Measurements from ENCODE around the gene PTPRN2.
"Not testable (repeated sequence)": the region's sequence is repeated elsewhere in the genome, so short reads cannot be mapped to it uniquely, and the experiment has no call there.

Gene PTPRN2

GRCh38 chr7:158303121-158303520 is 284.5 kb downstream of the PTPRN2 start:
- no peak for TF ChIP-seq POLR2A (IDR thresholded peaks at IDR 0.05; ENCODE audit: low read depth, low read length)
- DNase-seq (ENCODE audit: insufficient read length, low spot score) = no peak
- FAIRE-seq = no peak

GRCh38 chr7:158302274-158303070 is 285.2 kb downstream of the PTPRN2 start:
- DNase-seq (ENCODE audit: insufficient read length, low spot score) (no peak), FAIRE-seq (no peak)
- TF ChIP-seq POLR2A (IDR thresholded peaks at IDR 0.05; ENCODE audit: low read depth, low read length) = no peak

DNA sequence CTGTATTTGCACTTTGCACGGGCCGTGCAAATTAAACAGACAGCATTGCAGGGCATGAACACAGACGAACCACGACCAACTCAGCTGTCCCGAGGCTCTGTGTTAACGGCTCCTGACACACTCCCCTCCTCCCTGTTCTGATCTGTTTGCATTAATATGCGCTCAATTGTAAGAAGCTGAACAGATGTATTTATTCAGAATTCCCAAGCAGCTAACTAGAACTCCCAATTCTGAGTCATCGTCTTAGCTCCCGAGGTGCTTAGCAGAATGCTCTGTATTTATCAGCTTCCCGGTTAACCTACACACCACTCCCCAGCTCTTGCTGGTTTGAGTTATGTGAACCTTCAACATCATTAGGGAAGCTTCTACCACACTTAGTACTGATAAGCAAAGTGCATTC is 286.4 kb downstream of the PTPRN2 start:
- FAIRE-seq = no peak
- DNase-seq (ENCODE audit: insufficient read length, low spot score) = no peak
- no peak for TF ChIP-seq POLR2A (IDR thresholded peaks at IDR 0.05; ENCODE audit: low read depth, low read length)

GRCh38 chr7:158300427-158300826 is 287.2 kb downstream of the PTPRN2 start:
- FAIRE-seq (no peak), DNase-seq (ENCODE audit: insufficient read length, low spot score) (no peak)
- no peak for TF ChIP-seq POLR2A (IDR thresholded peaks at IDR 0.05; ENCODE audit: low read depth, low read length)

- DNase-seq (ENCODE audit: insufficient read length, low spot score) = no peak
- FAIRE-seq = no peak
- TF ChIP-seq POLR2A (IDR thresholded peaks at IDR 0.05; ENCODE audit: low read depth, low read length) = no peak
Observed at GRCh38 chr7:158299607-158300006, 288.0 kb downstream of the PTPRN2 start.

- FAIRE-seq = no peak
- TF ChIP-seq POLR2A (IDR thresholded peaks at IDR 0.05; ENCODE audit: low read depth, low read length) = no peak
- no peak for DNase-seq (ENCODE audit: insufficient read length, low spot score)
Observed at GRCh38 chr7:158296798-158297104, 290.9 kb downstream of the PTPRN2 start.

GRCh38 chr7:158295966-158296797 is 291.4 kb downstream of the PTPRN2 start:
- TF ChIP-seq POLR2A (IDR thresholded peaks at IDR 0.05; ENCODE audit: low read depth, low read length) = no peak
- no peak for DNase-seq (ENCODE audit: insufficient read length, low spot score)
- FAIRE-seq = no peak

DNA sequence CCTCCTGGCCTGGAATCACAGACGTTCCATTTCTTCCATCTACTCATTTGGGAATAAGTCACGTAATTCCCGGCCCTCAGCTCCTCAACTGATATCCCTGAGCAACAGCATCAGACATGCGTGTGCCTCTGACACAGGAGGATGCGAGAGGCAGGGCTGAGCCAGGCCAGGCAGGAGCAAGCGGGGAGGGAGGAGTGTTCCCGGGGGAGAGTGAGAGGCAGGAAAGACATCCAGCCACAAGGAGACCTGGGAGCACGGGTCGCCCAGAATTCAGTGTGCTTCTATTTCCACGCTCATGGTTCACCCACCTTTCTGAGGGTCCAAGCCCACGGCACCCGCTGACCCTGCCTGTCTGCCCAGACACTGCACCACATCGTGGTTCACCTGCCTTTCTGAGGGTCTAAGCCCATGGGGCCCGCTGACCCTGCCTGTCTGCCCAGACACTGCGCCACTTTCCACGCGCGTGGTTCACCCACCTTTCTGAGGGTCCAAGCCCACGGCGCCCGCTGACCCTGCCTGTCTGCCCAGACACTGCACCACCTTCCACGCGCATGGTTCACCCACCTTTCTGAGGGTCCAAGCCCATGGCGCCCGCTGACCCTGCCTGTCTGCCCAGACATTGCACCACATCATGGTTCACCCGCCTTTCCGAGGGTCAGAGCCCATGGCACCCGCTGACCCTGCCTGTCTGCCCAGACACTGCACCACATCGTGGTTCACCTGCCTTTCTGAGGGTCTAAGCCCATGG is 293.0 kb downstream of the PTPRN2 start:
- not testable (repeated sequence) for FAIRE-seq; DNase-seq (ENCODE audit: insufficient read length, low spot score)

DNA sequence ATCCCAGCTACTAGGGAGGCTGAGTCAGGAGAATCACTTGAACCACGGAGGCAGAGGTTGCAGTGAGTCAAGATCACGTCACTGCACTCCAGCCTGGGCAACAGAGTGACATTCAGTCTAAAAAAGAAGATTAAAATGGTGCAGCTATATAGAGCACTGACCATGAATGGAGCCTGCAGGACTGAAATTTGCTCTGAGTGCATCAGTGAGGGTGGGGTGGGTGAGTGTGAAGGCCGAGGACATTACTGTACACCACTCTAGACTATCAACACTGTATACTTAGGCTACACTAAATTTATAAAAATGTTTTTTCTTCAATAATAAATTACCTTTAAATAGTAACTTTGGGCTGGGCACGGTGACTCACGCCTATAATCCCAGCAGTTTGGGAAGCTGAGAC is 294.7 kb downstream of the PTPRN2 start:
- FAIRE-seq (no peak), DNase-seq (ENCODE audit: insufficient read length, low spot score) (no peak)
- no peak for TF ChIP-seq POLR2A (IDR thresholded peaks at IDR 0.05; ENCODE audit: low read depth, low read length)

- no peak for TF ChIP-seq POLR2A (IDR thresholded peaks at IDR 0.05; ENCODE audit: low read depth, low read length)
- FAIRE-seq (no peak), DNase-seq (ENCODE audit: insufficient read length, low spot score) (no peak)
Observed at GRCh38 chr7:158291998-158292397, 295.6 kb downstream of the PTPRN2 start.

DNA sequence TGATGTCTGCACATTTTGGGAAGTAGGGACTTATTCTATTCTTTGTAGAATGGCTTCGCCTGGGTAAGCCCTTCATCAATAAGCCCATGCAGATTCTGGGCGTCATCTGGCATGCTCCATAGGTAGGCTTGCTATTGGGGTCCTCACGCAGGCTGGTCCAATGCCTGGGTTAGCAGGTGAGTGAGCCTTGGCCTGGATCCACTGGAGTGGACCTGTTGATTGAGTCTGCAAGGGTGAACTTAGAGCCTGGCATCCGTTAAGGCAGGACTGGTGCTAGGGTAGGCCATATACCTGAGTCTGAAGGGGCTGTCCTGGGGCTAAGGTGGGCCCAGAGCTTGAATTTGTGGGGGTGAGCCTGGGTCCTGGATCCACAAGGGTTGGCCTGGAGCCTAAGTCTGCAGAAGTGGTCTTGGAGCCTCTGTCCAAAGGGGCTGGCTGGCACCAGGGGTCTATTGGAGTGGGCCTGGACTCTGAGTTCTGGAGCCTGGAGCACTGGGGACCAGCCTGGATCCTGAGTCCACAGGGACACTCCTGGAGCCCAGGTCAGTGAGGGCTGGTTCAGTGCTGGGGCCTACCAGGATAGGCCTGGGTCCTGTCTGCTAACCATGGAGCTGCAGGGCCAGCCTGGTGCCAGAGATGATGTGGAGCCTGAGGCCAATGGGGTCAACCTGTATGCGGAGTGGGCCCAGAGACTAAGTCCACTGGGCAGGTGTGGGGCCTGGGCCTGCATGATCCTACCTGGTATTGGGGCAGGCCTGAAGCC is 297.7 kb downstream of the PTPRN2 start:
- FAIRE-seq = no peak
- TF ChIP-seq POLR2A (IDR thresholded peaks at IDR 0.05; ENCODE audit: low read depth, low read length) = no peak

GRCh38 chr7:158289231-158289630 is 298.4 kb downstream of the PTPRN2 start:
- no peak for DNase-seq (ENCODE audit: insufficient read length, low spot score)
- TF ChIP-seq POLR2A (IDR thresholded peaks at IDR 0.05; ENCODE audit: low read depth, low read length) = no peak
- no peak for FAIRE-seq

More for the DNA sequence above, 297.7 kb downstream of the PTPRN2 start:
- DNase-seq (ENCODE audit: insufficient read length, low spot score) = no peak

DNA sequence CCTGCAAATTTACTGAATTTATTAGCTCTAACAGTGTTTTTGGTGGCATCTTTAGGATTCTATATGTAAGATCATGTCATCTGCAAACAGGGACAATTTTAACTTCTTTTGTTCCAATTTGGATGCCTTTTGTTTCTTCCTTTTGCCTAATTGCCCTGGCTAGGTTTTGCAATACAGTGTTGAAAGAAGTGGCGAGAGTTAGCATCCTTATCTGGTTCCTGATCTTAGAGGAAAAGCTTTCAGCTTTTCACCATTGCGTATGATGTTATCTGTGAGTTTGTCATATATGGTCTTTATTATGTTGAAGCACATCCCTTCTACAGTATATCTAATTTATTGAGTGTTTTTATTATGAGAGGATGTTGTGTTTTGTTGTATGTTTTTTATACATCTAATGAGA is 301.4 kb downstream of the PTPRN2 start:
- FAIRE-seq = no peak
- DNase-seq (ENCODE audit: insufficient read length, low spot score) = no peak
- TF ChIP-seq POLR2A (IDR thresholded peaks at IDR 0.05; ENCODE audit: low read depth, low read length) = no peak

GRCh38 chr7:158285383-158285770 is 302.2 kb downstream of the PTPRN2 start:
- no peak for DNase-seq (ENCODE audit: insufficient read length, low spot score)
- no peak for TF ChIP-seq POLR2A (IDR thresholded peaks at IDR 0.05; ENCODE audit: low read depth, low read length)
- no peak for FAIRE-seq
